Left renal pelvis (tissue), 4 donors: Measurements from ENCODE around the gene PDIK1L. TPM values are rescaled to one million over a fixed set of nuclear protein-coding genes. Genes with fewer than 3 reads are reported as not detected.

Experiments used
- DNase-seq, 4 donors: peaks; one replicate each; pipeline ENCODE4 v3.0.0-alpha.2; 2013; ENCODE audit warnings: low read depth in 4 of 4, low spot score in 3 of 4
- polyA plus RNA-seq, 4 donors: library from polyadenylated mRNA; unstranded; fragments of 120-200 nt; gene quantifications; one replicate each; pipeline ENCODE4 v1.2.1, GENCODE V29; 2013; ENCODE audit not compliant: insufficient read length in 4 of 4

PDIK1L gene
- polyA plus RNA-seq = 10 to 100 TPM; 16.5 to 22.8 (median 19.8) TPM

GRCh38 chr1:26111530-26112406 is at the start of gene PDIK1L:
Gene PDIK1L, plus strand, starts transcription at chr1:26111824. Its CDS starts 2,485 bp downstream, at chr1:26114309.
- peak; percentile 91 to 95 (median 92) for DNase-seq

GRCh38 chr1:26064553-26064952 is 47.1 kb upstream of the PDIK1L start:
- no peak for DNase-seq

- DNase-seq = no peak
Observed at GRCh38 chr1:26066160-26066559, 45.5 kb upstream of the PDIK1L start.

GRCh38 chr1:26066857-26067256 is 44.8 kb upstream of the PDIK1L start:
- DNase-seq = no peak

GRCh38 chr1:26067432-26067911 is 44.2 kb upstream of the PDIK1L start, which contains the start of gene TRIM63:
Gene TRIM63, minus strand, starts transcription at chr1:26067630. Its CDS starts 136 bp downstream, at chr1:26067494.
- no peak for DNase-seq

GRCh38 chr1:26069941-26070295 is 41.7 kb upstream of the PDIK1L start:
- no peak for DNase-seq

GRCh38 chr1:26070296-26070962 is 41.2 kb upstream of the PDIK1L start:
- DNase-seq = no peak

- no peak for DNase-seq
Observed at GRCh38 chr1:26070963-26071342, 40.7 kb upstream of the PDIK1L start.

- no peak for DNase-seq
Observed at GRCh38 chr1:26072305-26072704, 39.3 kb upstream of the PDIK1L start.

- no peak for DNase-seq
Observed at GRCh38 chr1:26075421-26076144, 36.0 kb upstream of the PDIK1L start.

GRCh38 chr1:26077524-26077923 is 34.1 kb upstream of the PDIK1L start:
- DNase-seq = no peak

- no peak for DNase-seq
Observed at GRCh38 chr1:26078286-26079177, 33.1 kb upstream of the PDIK1L start.

GRCh38 chr1:26079178-26079563 is 32.5 kb upstream of the PDIK1L start:
- no peak for DNase-seq

GRCh38 chr1:26079960-26080814 is 31.4 kb upstream of the PDIK1L start:
- no peak for DNase-seq

GRCh38 chr1:26081267-26082019 is 30.2 kb upstream of the PDIK1L start:
- DNase-seq = no peak

- no peak for DNase-seq
Observed at GRCh38 chr1:26082020-26082350, 29.6 kb upstream of the PDIK1L start.

GRCh38 chr1:26083208-26083607 is 28.4 kb upstream of the PDIK1L start:
- no peak for DNase-seq

GRCh38 chr1:26084091-26084561 is 27.5 kb upstream of the PDIK1L start:
- no peak for DNase-seq
